Vagina (tissue), 2 donors: Measurements from ENCODE around the gene EME2.

Experiments
- POLR2A ChIP-seq, 2 donors: fragments of 450-650 bp; IDR thresholded peaks; one replicate each; pipeline ENCODE4 v1.6.1; 2017; ENCODE audit warnings: antibody characterized with exemption in 2 of 2, mild to moderate bottlenecking in 2 of 2, moderate library complexity in 2 of 2
- TF ChIP-seq, protein P1 (sequence below), 3 experiments: fragments of 450-650 bp in 2 of 3; fragments of 200-600 bp in 1 of 3; sonication (generic) in 1 of 3; IDR thresholded peaks; one replicate each; pipeline ENCODE4 v1.5.1; 2017 to 2019; ENCODE audit warnings: antibody characterized with exemption in 3 of 3, mild to moderate bottlenecking in 2 of 3, moderate library complexity in 2 of 3

DNA sequence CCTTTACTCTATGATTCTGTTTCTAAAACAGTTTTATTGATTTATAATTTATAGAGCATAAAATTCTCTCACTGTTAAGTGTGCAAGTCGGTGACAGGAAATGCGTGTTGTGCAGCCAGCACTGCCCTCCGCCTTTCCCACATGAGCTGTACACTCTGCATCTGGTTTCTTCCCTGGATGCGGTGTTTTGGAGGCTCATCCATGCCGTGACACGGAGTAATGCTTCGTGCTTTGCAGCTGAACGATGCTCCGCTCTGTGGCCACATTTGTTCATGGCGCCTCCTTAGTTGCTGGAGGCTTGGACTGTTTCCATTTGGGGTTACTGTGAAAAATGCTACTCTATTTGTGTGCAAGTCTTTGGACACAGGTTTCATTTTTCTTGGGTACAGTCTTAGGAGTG lies 28.1 kb downstream of the EME2 start:
- TF ChIP-seq, protein P1, sequence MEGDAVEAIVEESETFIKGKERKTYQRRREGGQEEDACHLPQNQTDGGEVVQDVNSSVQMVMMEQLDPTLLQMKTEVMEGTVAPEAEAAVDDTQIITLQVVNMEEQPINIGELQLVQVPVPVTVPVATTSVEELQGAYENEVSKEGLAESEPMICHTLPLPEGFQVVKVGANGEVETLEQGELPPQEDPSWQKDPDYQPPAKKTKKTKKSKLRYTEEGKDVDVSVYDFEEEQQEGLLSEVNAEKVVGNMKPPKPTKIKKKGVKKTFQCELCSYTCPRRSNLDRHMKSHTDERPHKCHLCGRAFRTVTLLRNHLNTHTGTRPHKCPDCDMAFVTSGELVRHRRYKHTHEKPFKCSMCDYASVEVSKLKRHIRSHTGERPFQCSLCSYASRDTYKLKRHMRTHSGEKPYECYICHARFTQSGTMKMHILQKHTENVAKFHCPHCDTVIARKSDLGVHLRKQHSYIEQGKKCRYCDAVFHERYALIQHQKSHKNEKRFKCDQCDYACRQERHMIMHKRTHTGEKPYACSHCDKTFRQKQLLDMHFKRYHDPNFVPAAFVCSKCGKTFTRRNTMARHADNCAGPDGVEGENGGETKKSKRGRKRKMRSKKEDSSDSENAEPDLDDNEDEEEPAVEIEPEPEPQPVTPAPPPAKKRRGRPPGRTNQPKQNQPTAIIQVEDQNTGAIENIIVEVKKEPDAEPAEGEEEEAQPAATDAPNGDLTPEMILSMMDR (IDR thresholded peaks at IDR 0.05) = no peak
- no peak for TF ChIP-seq POLR2A (IDR thresholded peaks at IDR 0.05)
